ENCODE results near the gene ABRACL.

The ABRACL gene

GRCh38 chr6:138997136-138997535, 31.4 kb upstream of the ABRACL start:
- no peak overlapping the region for H3K27ac ChIP-seq (ENCODE audit: low read length)
- no peaks in the 10 kb centered on the region for H3K9me3 ChIP-seq (replicated peaks; ENCODE audit: insufficient read depth, low read length)
- no peak overlapping the region for H3K4me2 ChIP-seq (ENCODE audit: low read depth, low read length)
- no peaks in the 10 kb centered on the region for H4K20me1 ChIP-seq (ENCODE audit: insufficient read depth, low read length)
- no peak overlapping the region for H3K4me3 ChIP-seq (ENCODE audit: low read length)
- no peaks in the 10 kb centered on the region for H3K9me2 ChIP-seq (replicated peaks; ENCODE audit: insufficient read depth, low read length)
- peaks cover 9% of the 10 kb centered on the region for H3K4me1 ChIP-seq (ENCODE audit: low read length)
- no peaks in the 10 kb centered on the region for H3K36me3 ChIP-seq (replicated peaks; ENCODE audit: insufficient read depth, low read length)
- no peaks in the 10 kb centered on the region for H3K27me3 ChIP-seq (replicated peaks; ENCODE audit: insufficient read depth, low read length)
- TF ChIP-seq EZH2 (optimal IDR thresholded peaks at IDR 0.05; ENCODE audit: low read depth, low read length), result no peak
- TF ChIP-seq, protein P1, sequence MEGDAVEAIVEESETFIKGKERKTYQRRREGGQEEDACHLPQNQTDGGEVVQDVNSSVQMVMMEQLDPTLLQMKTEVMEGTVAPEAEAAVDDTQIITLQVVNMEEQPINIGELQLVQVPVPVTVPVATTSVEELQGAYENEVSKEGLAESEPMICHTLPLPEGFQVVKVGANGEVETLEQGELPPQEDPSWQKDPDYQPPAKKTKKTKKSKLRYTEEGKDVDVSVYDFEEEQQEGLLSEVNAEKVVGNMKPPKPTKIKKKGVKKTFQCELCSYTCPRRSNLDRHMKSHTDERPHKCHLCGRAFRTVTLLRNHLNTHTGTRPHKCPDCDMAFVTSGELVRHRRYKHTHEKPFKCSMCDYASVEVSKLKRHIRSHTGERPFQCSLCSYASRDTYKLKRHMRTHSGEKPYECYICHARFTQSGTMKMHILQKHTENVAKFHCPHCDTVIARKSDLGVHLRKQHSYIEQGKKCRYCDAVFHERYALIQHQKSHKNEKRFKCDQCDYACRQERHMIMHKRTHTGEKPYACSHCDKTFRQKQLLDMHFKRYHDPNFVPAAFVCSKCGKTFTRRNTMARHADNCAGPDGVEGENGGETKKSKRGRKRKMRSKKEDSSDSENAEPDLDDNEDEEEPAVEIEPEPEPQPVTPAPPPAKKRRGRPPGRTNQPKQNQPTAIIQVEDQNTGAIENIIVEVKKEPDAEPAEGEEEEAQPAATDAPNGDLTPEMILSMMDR (IDR thresholded peaks at IDR 0.05; ENCODE audit: low read length), result no peak
- TF ChIP-seq EZH2phosphoT487 (IDR thresholded peaks at IDR 0.05; ENCODE audit: low read length), result no peak
- H3K79me2 ChIP-seq (ENCODE audit: low read length), result no peaks in the 10 kb centered on the region
- H2AFZ ChIP-seq (ENCODE audit: low read length), result no peak overlapping the region
- H3K9ac ChIP-seq (ENCODE audit: low read length), result no peak overlapping the region
- no peaks in the 10 kb centered on the region for H3F3A ChIP-seq (ENCODE audit: insufficient read depth, low read length)
- DNase-seq, result no peak

DNA sequence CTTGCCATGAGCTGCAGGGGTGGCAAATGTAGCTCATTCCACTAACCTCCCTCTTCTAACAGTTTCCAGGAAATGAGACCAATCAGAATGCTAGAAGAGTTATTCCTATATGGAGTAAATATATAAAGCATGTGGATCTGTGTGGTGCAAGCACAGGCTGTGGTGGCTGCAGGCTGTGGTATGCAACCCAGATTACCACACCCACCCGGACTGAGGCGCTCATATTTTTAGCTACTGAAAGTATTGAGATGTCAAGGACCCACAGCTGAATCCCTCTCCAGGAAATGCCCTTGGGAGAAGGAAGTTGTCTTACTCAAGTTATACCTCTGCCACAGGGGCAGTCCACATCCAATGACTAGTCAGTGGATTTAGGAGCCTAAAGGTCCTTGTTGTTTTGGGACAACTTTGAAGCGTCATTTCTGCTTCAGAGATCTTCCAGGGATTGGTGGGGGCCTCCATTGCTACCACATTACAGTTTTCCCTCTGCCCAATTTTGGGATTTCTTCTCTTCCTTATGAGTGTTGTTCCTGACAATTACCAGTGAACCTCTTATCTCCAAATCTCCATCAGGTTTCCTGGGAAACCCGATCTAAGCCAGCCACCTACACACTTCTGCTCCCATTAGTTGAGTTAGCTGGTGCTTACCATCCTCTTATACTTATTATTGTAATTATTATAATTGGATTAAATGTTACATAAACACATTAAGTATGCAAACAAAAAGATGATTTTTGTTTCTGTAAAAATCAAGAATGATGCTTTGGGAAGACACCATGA, 28.4 kb upstream of the ABRACL start:
- Histone ChIP-seq H2AFZ (ENCODE audit: low read length) (peak overlapping the region; percentile 25; the same call in 1 of the 2 replicates), H3K27me3 (replicated peaks; ENCODE audit: insufficient read depth, low read length) (no peaks in the 10 kb centered on the region), H3K4me2 (ENCODE audit: low read depth, low read length) (peak overlapping the region; percentile 24; the same call in 1 of the 2 replicates), H3F3A (ENCODE audit: insufficient read depth, low read length) (no peaks in the 10 kb centered on the region), H3K36me3 (replicated peaks; ENCODE audit: insufficient read depth, low read length) (no peaks in the 10 kb centered on the region), H3K27ac (ENCODE audit: low read length) (no peak overlapping the region), H4K20me1 (ENCODE audit: insufficient read depth, low read length) (no peaks in the 10 kb centered on the region), H3K4me1 (ENCODE audit: low read length) (peaks cover 9% of the 10 kb centered on the region), H3K9me3 (replicated peaks; ENCODE audit: insufficient read depth, low read length) (no peaks in the 10 kb centered on the region), H3K9ac (ENCODE audit: low read length) (no peak overlapping the region), H3K79me2 (ENCODE audit: low read length) (no peaks in the 10 kb centered on the region), H3K9me2 (replicated peaks; ENCODE audit: insufficient read depth, low read length) (no peaks in the 10 kb centered on the region), H3K4me3 (ENCODE audit: low read length) (no peak overlapping the region)
- DNase-seq, result peak; percentile 19
- TF ChIP-seq, protein P1 (IDR thresholded peaks at IDR 0.05; ENCODE audit: low read length), result no peak
- no peak for TF ChIP-seq EZH2 (optimal IDR thresholded peaks at IDR 0.05; ENCODE audit: low read depth, low read length)
- TF ChIP-seq EZH2phosphoT487 (IDR thresholded peaks at IDR 0.05; ENCODE audit: low read length), result no peak

GRCh38 chr6:139003751-139004150, 24.8 kb upstream of the ABRACL start:
- no peaks in the 10 kb centered on the region for H3K9me2 ChIP-seq (replicated peaks; ENCODE audit: insufficient read depth, low read length)
- H3K4me3 ChIP-seq (ENCODE audit: low read length), result no peak overlapping the region
- H3K4me2 ChIP-seq (ENCODE audit: low read depth, low read length), result no peak overlapping the region
- H3K9me3 ChIP-seq (replicated peaks; ENCODE audit: insufficient read depth, low read length), result no peaks in the 10 kb centered on the region
- no peak overlapping the region for H3K9ac ChIP-seq (ENCODE audit: low read length)
- no peaks in the 10 kb centered on the region for H3K36me3 ChIP-seq (replicated peaks; ENCODE audit: insufficient read depth, low read length)
- no peak for DNase-seq
- H3K79me2 ChIP-seq (ENCODE audit: low read length), result no peaks in the 10 kb centered on the region
- no peaks in the 10 kb centered on the region for H3K27me3 ChIP-seq (replicated peaks; ENCODE audit: insufficient read depth, low read length)
- H3K4me1 ChIP-seq (ENCODE audit: low read length), result peaks cover 9% of the 10 kb centered on the region
- H2AFZ ChIP-seq (ENCODE audit: low read length), result no peak overlapping the region
- H3F3A ChIP-seq (ENCODE audit: insufficient read depth, low read length), result no peaks in the 10 kb centered on the region
- no peak overlapping the region for H3K27ac ChIP-seq (ENCODE audit: low read length)
- no peak for TF ChIP-seq EZH2 (optimal IDR thresholded peaks at IDR 0.05; ENCODE audit: low read depth, low read length)
- TF ChIP-seq EZH2phosphoT487 (IDR thresholded peaks at IDR 0.05; ENCODE audit: low read length), result no peak
- TF ChIP-seq, protein P1 (IDR thresholded peaks at IDR 0.05; ENCODE audit: low read length), result no peak
- H4K20me1 ChIP-seq (ENCODE audit: insufficient read depth, low read length), result no peaks in the 10 kb centered on the region
